Lung (tissue), 12 donors: ENCODE results near the gene FOXN1. TPM values are rescaled to one million over a fixed set of nuclear protein-coding genes. Genes with fewer than 3 reads are reported as not detected.

ENCODE experiments used
- ATAC-seq: fragments of 200-7000 bp; cut with Tn5 transposase; one replicate; pipeline ENCODE4 v1.9.1; 2020; ENCODE audit warnings: moderate number of reproducible peaks; ENCODE audit not compliant: insufficient read depth, low FRiP score
- DNase-seq, 3 donors: peaks; one replicate each; pipeline ENCODE4 v3.0.0-alpha.2; 2013 to 2017
- H3K27ac ChIP-seq, 2 donors: one replicate each; pipeline ENCODE4 v1.5.1; 2013; ENCODE audit warnings: mild to moderate bottlenecking in 2 of 2, moderate library complexity in 2 of 2, control low read depth in 1 of 2, inconsistent platforms in 1 of 2, low read depth in 1 of 2, low read length in 1 of 2
- H3K27me3 ChIP-seq, 3 donors: one replicate each; pipeline ENCODE4 v1.5.1; 2013; ENCODE audit warnings: low read length in 2 of 3; ENCODE audit not compliant: control insufficient read depth in 3 of 3, insufficient read depth in 3 of 3
- H3K36me3 ChIP-seq, 4 donors: one replicate each; pipeline ENCODE4 v1.5.1; 2013; ENCODE audit warnings: low read length in 4 of 4, mild to moderate bottlenecking in 1 of 4, moderate library complexity in 1 of 4; ENCODE audit not compliant: control insufficient read depth in 4 of 4, insufficient read depth in 4 of 4
- H3K4me1 ChIP-seq, 5 donors: one replicate each; pipeline ENCODE4 v1.5.1; 2013; ENCODE audit warnings: low read length in 5 of 5, mild to moderate bottlenecking in 2 of 5, moderate library complexity in 1 of 5; ENCODE audit not compliant: control insufficient read depth in 5 of 5, insufficient read depth in 5 of 5
- H3K4me3 ChIP-seq: one replicate; pipeline ENCODE4 v1.5.1; 2013; ENCODE audit warnings: mild to moderate bottlenecking, control low read depth, moderate library complexity
- H3K9ac ChIP-seq, 2 donors: one replicate each; pipeline ENCODE4 v1.5.1; 2013; ENCODE audit warnings: low read length in 2 of 2, control low read depth in 1 of 2; ENCODE audit not compliant: insufficient read depth in 1 of 2
- H3K9me3 ChIP-seq, 4 donors: one replicate each; pipeline ENCODE4 v1.5.1; 2013; ENCODE audit warnings: low read length in 3 of 4, mild to moderate bottlenecking in 1 of 4, moderate library complexity in 1 of 4; ENCODE audit not compliant: control insufficient read depth in 4 of 4, insufficient read depth in 3 of 4
- WGBS, 2 donors: extraction: QIAGEN DNeasy Blood & Tissue Kit; methylation state at CpG; one replicate each; pipeline ENCODE4 v1.1.7; 2013; 5-methylcytosine and 5-hydroxymethylcytosine counted together
- polyA plus RNA-seq, 2 donors: library from polyadenylated mRNA; stranded (reverse); fragments of 200-250 nt; gene quantifications; one replicate each; pipeline ENCODE4 v1.2.1, GENCODE V29; 2013
- total RNA-seq, 2 donors: library from RNA; depleted of rRNA in 1 of 2; stranded (reverse); fragments of >200 nt in 1 of 2; gene quantifications; one replicate each; pipeline ENCODE4 v1.2.1, GENCODE V29; 2014 to 2021
- TF ChIP-seq, protein P1 (sequence below): IDR thresholded peaks from 2 replicates; pipeline ENCODE4 v1.5.1; 2012; ENCODE audit warnings: mild to moderate bottlenecking; ENCODE audit errors: control extremely low read depth, extremely low read depth
- donor health status: control.
- donor health status: control.
- donor health status: Bipolar disorder and iron deficiency.
- donor health status: healthy.
- donor health status: DM: yes; HTN: yes; CAD: no.

FOXN1 gene
- total and polyA plus RNA-seq, 4 donors: 0.13 to 0.25 (median 0.18) TPM; not detected in 1

DNA sequence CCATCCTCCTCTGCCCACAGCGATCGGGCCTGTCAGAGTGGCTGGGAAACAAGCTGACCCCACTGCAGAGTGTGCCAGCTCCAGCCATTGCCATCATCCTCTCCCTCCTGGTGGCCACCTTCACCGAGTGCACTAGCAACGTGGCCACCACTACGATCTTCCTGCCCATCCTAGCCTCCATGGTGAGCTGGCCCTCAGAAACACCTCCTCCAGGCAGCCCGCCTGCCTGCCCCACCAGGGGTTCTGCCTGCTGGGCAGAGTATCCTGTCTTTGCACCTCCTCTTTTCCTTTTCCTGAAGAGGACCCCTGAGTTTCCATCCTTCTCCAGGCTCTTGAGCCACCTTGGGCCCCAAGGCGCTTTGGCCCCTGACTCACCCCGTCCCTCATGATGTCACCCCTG is 10.5 kb upstream of the FOXN1 start:
- Histone ChIP-seq H3K4me1 (peaks cover 0 to 9% (median 0%) of the 10 kb centered on the region in 5 donors), H3K36me3 (no peaks in the 10 kb centered on the region), H3K9me3 (no peaks in the 10 kb centered on the region), H3K27me3 (no peaks in the 10 kb centered on the region), H3K9ac (no peak overlapping the region), H3K27ac (no peak overlapping the region), H3K4me3 (no peak overlapping the region)
- ATAC-seq (no peak), DNase-seq (no peak)
- 90 to 91% methylated on average over 8 of the region's 8 CpGs for WGBS, 2 donors
- TF ChIP-seq, protein P1, sequence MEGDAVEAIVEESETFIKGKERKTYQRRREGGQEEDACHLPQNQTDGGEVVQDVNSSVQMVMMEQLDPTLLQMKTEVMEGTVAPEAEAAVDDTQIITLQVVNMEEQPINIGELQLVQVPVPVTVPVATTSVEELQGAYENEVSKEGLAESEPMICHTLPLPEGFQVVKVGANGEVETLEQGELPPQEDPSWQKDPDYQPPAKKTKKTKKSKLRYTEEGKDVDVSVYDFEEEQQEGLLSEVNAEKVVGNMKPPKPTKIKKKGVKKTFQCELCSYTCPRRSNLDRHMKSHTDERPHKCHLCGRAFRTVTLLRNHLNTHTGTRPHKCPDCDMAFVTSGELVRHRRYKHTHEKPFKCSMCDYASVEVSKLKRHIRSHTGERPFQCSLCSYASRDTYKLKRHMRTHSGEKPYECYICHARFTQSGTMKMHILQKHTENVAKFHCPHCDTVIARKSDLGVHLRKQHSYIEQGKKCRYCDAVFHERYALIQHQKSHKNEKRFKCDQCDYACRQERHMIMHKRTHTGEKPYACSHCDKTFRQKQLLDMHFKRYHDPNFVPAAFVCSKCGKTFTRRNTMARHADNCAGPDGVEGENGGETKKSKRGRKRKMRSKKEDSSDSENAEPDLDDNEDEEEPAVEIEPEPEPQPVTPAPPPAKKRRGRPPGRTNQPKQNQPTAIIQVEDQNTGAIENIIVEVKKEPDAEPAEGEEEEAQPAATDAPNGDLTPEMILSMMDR: no peak

DNA sequence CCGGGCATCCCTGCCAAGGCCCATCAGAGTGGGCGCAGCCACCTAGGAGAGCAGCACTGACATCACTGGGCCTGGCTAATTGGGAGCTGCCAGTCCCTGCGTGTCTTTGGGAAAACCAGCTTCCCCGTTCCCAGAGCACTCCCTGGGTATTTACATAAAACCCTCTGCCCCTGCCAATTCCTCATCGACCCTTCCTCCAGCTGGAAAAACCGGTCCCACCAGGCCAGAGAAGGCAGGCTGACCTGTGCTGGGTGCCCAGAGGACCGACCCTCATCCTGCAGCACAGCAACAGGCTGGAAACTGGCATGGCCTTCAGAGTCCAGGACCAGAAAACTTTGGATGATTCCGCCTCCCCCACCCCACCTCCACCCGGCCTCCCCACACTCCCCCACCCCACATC is 8.2 kb upstream of the FOXN1 start:
- no peaks in the 10 kb centered on the region for H3K9me3 ChIP-seq
- WGBS, 2 donors: 42 to 67% methylated on average over 9 of the region's 9 CpGs
- H3K9ac ChIP-seq: no peak overlapping the region
- H3K4me1 ChIP-seq: peaks cover 0 to 9% (median 0%) of the 10 kb centered on the region in 5 donors
- DNase-seq (peak; percentile 54 to 71 (median 69)), ATAC-seq (no peak)
- H3K4me3 ChIP-seq: no peak overlapping the region
- TF ChIP-seq, protein P1: no peak
- no peaks in the 10 kb centered on the region for H3K27me3 ChIP-seq
- H3K27ac ChIP-seq: no peak overlapping the region
- no peaks in the 10 kb centered on the region for H3K36me3 ChIP-seq

DNA sequence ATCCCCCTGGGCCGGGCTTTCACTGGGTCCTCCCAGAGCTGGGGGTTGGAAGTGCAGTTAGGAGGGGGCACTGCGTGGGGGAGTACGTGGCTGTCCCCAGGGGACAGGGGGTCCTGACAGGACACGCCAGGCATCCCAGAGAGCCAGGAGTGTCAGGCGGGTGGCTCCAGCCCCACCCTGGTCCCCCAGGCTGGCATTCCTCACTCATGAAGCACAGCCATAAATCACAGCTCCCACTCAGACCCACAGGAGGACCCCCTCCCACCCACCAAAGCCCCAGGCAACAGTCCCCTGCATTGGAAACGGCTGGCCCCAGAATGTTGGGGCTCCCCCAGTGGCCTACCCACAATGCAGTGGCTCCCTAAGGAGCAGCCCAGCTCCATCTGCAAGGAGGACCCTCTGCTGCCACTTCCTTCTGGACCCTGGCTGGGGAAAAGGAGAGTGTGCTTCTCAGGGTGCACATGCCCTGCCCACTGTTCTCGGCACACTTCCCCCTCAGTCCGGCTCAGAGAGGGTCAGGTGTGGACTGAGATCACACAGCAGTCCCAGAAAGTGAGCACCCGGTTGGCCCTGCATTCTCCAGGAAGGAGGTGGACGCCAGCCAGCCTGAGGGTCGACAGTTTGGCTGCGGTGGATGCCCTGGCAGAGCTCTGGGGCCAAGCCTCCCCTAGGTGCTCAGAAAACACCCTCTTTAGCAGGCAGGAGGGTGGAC is 7.3 kb upstream of the FOXN1 start:
- Histone ChIP-seq H3K9me3 (no peaks in the 10 kb centered on the region), H3K9ac (no peak overlapping the region), H3K27me3 (no peaks in the 10 kb centered on the region), H3K36me3 (no peaks in the 10 kb centered on the region), H3K27ac (no peak overlapping the region), H3K4me3 (no peak overlapping the region), H3K4me1 (peaks cover 0 to 9% (median 0%) of the 10 kb centered on the region in 5 donors)
- DNase-seq (no peak), ATAC-seq (no peak)
- 70 to 77% methylated on average over 12 of the region's 12 CpGs for WGBS, 2 donors
- TF ChIP-seq, protein P1: no peak

DNA sequence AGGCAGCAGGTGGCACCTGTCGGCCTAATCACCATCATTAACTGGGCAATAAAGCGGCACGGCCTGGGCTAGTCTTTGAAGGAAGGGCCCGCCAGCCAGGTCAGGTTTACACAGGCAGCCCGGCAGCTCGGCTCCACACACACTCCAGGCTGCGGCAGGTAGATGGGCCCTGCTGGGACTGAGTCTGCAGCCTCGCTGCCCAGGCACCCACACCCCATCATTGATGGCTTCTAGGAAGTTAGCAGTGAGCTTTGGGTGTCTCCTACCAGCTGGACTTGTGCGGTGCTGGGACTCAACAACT is 6.8 kb upstream of the FOXN1 start:
- TF ChIP-seq, protein P1: no peak
- Histone ChIP-seq H3K9ac (no peak overlapping the region), H3K36me3 (no peaks in the 10 kb centered on the region), H3K9me3 (no peaks in the 10 kb centered on the region), H3K27me3 (no peaks in the 10 kb centered on the region), H3K4me3 (no peak overlapping the region), H3K4me1 (peaks cover 0 to 9% (median 0%) of the 10 kb centered on the region in 5 donors), H3K27ac (no peak overlapping the region)
- DNase-seq (no peak), ATAC-seq (no peak)
- WGBS, 2 donors: 88 to 95% methylated on average over 9 of the region's 9 CpGs
